Activated naive CD4-positive, alpha-beta T cell treated with anti-CD3 and anti-CD28 coated beads, Interleukin-2, amount 10 ng/mL, durations not matched to agents 7 days and 5 days (primary cell): ENCODE data around the gene TSPAN15.
"Not testable (repeated sequence)": the region's sequence is repeated elsewhere in the genome, so short reads cannot be mapped to it uniquely, and the experiment has no call there.

Experiments
- CTCF ChIA-PET: fragments of 350-600 bp; sonication (Branson Sonifier 250); formaldehyde crosslinking; loops from one replicate; lab custom pipeline; 2021; ENCODE audit warnings: antibody characterized with exemption; lab: Charles Lee
- DNase-seq: peaks from one replicate; pipeline ENCODE4 v3.0.0-alpha.2; 2020
- H3K27ac Mint-ChIP-seq: one replicate; pipeline ENCODE4 v1.8.0; 2021; ENCODE audit warnings: mild to moderate bottlenecking, moderate library complexity, mixed read lengths
- H3K27me3 Mint-ChIP-seq: one replicate; pipeline ENCODE4 v1.8.0; 2021; ENCODE audit warnings: mild to moderate bottlenecking, mixed read lengths
- H3K36me3 Mint-ChIP-seq: one replicate; pipeline ENCODE4 v1.8.0; 2021; ENCODE audit warnings: mixed read lengths
- H3K4me1 Mint-ChIP-seq: one replicate; pipeline ENCODE4 v1.8.0; 2021; ENCODE audit warnings: mixed read lengths
- H3K4me3 Mint-ChIP-seq: one replicate; pipeline ENCODE4 v1.8.0; 2021; ENCODE audit warnings: mild to moderate bottlenecking, moderate library complexity, mixed read lengths
- H3K9me3 Mint-ChIP-seq: one replicate; pipeline ENCODE4 v1.8.0; 2021; ENCODE audit warnings: mixed read lengths

TSPAN15 gene

DNA sequence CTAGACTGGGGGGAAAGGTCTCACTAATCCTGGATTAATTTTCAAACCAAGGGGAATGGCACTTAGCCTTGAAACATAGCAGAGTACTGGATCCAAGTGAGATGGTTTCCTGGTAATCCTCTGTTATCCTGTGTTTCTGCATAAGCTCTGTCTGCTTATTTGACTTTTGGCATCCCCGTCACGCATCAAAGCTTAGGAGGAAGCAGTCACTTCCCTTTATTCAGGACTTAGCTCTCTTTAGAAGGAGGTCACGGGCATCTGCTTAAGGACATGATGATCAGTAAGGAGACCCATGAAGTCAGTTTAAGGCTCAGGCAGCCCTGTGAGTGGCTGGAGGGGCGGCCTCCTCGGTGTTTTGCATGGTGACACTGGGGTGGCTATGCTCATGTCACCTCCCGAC lies 30.0 kb downstream of the TSPAN15 start:
- Mint-ChIP-seq H3K4me1 (no peaks in the 10 kb centered on the region), H3K9me3 (no peaks in the 10 kb centered on the region), H3K4me3 (no peak overlapping the region), H3K36me3 (no peaks in the 10 kb centered on the region), H3K27me3 (peaks cover 11% of the 10 kb centered on the region), H3K27ac (no peak overlapping the region)
- DNase-seq = no peak
- CTCF ChIA-PET = no interaction called here

DNA sequence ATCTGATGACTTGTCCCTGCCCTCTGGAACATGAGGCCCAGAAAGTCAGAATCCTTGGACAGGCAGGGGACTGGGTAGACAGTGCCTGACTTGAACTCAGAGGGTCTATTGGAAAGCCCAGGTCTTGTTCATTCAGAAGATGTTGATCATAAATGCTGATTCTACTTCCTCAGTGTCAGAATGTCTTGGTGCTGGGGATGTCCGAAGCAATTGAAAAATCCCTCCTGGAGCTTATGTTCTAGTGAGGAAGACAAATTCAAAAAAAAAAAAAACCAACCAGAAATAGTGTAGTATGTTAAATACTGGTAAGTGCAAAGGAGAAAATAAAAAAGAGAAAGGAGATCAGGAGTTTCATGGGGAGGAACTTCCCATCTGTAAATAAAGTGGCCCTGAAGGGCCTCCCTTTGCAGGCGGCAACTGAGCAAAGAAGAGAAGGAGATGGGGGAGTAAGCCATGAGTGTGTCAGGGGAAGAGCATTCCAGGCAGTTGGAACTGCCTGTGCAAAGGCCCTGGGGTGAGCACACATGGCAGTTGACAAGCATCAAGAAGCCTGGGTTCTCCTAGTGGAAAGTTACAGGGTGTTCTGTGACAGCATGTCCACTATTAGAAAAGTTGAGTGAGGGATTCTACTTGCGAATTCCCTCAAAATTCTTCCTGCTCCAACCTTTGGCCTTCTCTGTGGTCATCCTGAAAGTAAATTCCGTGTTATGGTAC lies 30.7 kb downstream of the TSPAN15 start:
- CTCF ChIA-PET = no interaction called here
- no peak overlapping the region for H3K27ac Mint-ChIP-seq
- no peaks in the 10 kb centered on the region for H3K9me3 Mint-ChIP-seq
- no peaks in the 10 kb centered on the region for H3K4me1 Mint-ChIP-seq
- no peak overlapping the region for H3K4me3 Mint-ChIP-seq
- H3K27me3 Mint-ChIP-seq = peaks cover 11% of the 10 kb centered on the region
- no peak for DNase-seq
- H3K36me3 Mint-ChIP-seq = no peaks in the 10 kb centered on the region

DNA sequence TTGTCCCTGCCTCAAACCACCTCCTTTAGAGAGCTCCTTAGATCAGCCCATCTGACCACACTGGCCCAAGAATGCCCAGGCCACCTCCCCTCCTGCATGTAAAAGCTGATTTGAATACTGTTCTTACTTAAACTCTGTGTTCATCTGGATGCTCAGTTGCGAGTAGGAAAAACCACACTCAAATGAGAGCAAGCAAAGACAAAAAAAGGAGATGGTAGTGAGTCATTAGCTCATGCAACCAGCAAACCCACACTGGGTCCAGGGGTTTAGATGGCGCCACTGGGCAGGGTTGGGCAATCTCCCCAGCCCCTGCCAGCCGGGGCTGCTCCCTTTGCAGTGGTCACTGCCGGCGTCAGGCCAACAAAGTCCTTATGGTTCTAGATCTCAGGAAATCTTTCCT lies 32.7 kb downstream of the TSPAN15 start:
- H3K4me3 Mint-ChIP-seq = no peak overlapping the region
- no peaks in the 10 kb centered on the region for H3K4me1 Mint-ChIP-seq
- H3K36me3 Mint-ChIP-seq = peaks cover 3% of the 10 kb centered on the region
- no peak for DNase-seq
- CTCF ChIA-PET = no interaction called here
- H3K27me3 Mint-ChIP-seq = peaks cover 11% of the 10 kb centered on the region
- H3K27ac Mint-ChIP-seq = no peak overlapping the region
- H3K9me3 Mint-ChIP-seq = peaks cover 10% of the 10 kb centered on the region

DNA sequence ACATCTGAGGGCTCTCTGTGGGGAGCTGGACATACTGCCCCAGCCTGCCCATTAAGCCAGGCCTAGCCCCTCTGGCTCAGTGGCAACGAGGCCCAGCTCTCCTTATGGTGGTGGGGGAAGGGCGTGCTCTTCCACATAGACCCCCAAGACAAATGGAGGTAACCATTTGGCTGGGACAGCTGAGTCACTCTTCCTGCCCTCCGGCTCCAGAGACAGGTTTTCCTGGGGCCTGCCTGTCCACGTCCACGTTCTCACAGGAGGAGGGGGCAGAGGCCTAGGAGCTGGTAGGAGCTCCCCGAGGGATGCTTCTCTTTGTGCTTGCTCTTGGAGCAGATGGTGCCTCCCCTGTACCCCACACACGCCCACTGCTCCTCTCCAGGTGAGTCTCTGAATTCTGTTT lies 33.5 kb downstream of the TSPAN15 start:
- DNase-seq = no peak
- peaks cover 3% of the 10 kb centered on the region for H3K36me3 Mint-ChIP-seq
- peaks cover 11% of the 10 kb centered on the region for H3K27me3 Mint-ChIP-seq
- H3K9me3 Mint-ChIP-seq = peaks cover 12% of the 10 kb centered on the region
- H3K4me1 Mint-ChIP-seq = no peaks in the 10 kb centered on the region
- CTCF ChIA-PET = no interaction called here
- H3K27ac Mint-ChIP-seq = no peak overlapping the region
- no peak overlapping the region for H3K4me3 Mint-ChIP-seq

DNA sequence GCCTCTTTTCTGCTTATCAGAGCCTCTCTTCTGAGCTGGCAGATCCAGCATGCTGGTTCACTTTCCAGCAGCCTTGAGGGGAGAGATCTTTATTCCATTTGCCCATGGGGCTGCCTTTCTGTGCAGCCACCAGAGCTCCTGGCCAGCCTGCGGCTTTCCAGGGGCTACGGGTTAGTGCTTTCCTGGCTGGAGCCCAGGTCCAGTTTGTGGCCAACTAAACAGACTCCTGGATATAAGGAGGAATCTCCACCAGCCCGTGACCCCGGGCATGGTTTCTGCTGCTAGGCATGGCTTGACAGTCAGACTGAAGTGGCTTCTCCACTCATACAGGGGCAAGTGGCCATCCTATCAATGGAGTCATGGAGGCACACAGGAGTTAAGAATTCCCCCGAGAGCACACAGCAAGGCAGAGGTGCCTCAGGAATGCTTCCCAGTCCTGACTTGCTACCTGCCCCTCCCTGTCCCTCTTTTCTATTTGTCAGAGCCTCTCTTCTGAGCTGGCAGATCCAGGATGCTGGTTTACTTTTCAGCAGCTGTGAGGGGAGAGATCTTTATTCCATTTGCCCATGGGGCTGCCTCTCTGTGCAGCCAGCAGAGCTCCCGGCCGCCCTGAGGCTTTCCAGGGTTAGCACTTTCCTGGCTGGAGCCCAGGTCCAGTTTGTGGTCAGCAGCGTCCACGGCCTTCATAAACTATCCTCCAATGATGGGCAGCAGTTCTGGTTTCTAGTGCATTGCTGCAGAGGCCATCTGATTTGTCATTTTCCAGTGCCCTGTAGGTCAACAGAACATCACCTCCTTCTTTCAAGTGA lies 35.9 kb downstream of the TSPAN15 start:
- CTCF ChIA-PET = no interaction called here
- Mint-ChIP-seq H3K4me3 (no peak overlapping the region), H3K9me3 (peaks cover 12% of the 10 kb centered on the region)

DNA sequence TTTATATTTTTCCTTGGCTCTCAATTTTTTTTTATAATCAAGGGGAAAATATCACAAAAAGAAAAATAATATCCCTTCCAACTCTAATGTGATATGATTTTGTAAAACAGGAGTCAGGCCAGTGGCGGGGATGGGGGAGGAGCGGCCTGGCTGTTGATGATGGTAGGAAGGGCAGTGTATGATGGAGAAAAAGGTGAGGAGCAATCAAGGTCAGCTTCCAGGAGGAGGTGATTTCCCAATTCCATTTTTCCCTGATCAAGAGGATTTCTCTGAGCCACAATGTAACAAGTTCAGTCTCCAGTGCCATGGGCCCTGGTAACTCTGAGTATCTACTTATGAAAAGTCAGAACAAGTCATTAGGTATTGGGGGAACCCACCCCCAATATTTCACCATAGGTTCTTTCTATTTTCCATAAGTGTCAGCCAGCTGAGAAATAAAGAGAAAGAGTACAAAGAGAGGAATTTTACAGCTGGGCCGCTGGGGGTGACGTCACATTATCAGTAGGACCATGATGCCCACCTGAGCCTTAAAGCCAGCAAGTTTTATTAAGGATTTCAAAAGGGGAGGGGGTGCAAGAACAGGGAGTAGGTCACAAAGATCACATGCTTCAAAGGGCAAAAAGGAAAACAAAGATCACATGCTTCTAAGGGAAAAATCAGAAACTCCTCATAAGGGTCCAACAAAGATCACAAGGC lies 37.0 kb downstream of the TSPAN15 start:
- H3K4me3 Mint-ChIP-seq, H3K27ac Mint-ChIP-seq, H3K4me1 Mint-ChIP-seq, H3K36me3 Mint-ChIP-seq, CTCF ChIA-PET, H3K27me3 Mint-ChIP-seq, DNase-seq: not testable (repeated sequence)
- peaks cover 12% of the 10 kb centered on the region for H3K9me3 Mint-ChIP-seq

More for the DNA sequence above, 35.9 kb downstream of the TSPAN15 start:
- DNase-seq = no peak
- H3K36me3 Mint-ChIP-seq = peaks cover 5% of the 10 kb centered on the region
- no peak overlapping the region for H3K27ac Mint-ChIP-seq
- H3K4me1 Mint-ChIP-seq = peaks cover under 1% of the 10 kb centered on the region
- no peaks in the 10 kb centered on the region for H3K27me3 Mint-ChIP-seq

DNA sequence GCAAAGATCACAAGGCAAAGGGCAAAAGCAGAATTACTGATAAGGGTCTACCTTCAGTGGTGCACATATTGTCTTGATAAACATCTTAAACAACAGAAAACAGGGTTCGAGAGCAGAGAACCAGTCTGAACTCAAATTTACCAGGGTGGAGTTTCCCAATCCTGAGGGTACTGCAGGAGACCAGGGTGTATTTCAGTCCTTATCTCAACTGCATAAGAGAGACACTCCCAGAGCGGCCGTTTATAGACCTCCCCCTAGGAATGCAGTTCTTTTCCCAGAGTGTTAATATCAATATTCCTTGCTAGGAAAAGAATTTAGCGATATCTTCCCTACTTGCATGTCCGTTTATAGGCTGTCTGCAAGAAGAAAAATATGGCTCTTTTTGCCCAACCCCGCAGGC lies 37.6 kb downstream of the TSPAN15 start:
- CTCF ChIA-PET = interaction anchor here (1.3 kb wide), 1 partner anchor 26 kb away, joined by 3 read pairs; no protein-coding TSS in a partner anchor
- not testable (repeated sequence) for H3K36me3 Mint-ChIP-seq, DNase-seq, H3K27ac Mint-ChIP-seq, H3K4me3 Mint-ChIP-seq, H3K4me1 Mint-ChIP-seq, H3K27me3 Mint-ChIP-seq
- H3K9me3 Mint-ChIP-seq = peaks cover 12% of the 10 kb centered on the region

DNA sequence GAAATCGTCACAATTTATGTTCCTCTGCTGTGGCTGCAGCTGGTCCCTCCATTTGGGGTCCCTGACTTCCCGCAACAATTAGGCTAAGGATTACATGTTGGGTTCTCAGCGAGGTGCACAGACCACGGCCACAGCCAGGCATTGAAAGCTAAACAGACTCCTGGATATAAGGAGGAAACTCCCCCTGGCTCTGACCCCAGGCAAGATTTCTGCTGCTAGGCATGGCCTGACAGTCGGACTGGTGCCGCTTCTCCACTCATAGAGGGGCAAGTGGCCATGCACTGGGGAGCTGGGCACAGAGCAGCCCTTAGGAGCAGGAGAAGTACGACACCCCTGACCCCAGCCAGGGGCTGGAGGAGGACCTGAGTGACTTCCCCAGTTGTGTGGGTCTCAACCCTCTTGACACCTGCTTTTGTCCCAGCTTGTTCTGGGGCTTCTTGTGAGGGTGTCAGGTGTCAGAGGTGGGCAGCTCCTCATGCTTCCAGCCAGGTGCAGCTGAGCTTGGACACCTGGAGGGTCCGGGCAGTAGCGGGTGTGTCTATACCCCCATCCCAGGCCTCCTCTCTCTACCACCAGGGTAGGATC lies 38.3 kb downstream of the TSPAN15 start:
- H3K27ac Mint-ChIP-seq = no peak overlapping the region
- DNase-seq = no peak
- no peaks in the 10 kb centered on the region for H3K27me3 Mint-ChIP-seq
- peaks cover 12% of the 10 kb centered on the region for H3K9me3 Mint-ChIP-seq
- CTCF ChIA-PET = interaction anchor here (1.3 kb wide), 1 partner anchor 26 kb away, joined by 3 read pairs; no protein-coding TSS in a partner anchor
- H3K4me1 Mint-ChIP-seq = peaks cover 3% of the 10 kb centered on the region
- H3K36me3 Mint-ChIP-seq = peaks cover 5% of the 10 kb centered on the region
- H3K4me3 Mint-ChIP-seq = no peak overlapping the region

DNA sequence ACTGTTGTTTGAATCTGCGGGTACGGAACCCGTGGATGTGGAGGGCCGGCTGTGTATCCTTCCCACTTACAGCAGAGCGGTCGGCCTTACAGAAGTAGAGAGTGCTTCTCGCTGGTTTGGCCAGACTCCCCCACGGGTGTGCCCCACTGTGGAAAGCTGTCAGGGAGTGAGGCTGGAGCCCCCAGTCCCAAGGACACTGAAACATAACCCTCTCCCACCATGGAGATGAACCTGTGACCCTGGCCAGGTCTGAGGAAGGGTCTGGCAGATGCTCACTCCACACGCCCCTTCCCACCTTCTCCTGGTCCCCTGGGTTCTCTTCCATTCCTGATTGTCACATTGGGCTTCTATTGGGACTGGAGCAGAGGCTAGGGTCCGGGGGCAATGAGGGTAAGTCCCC lies 39.6 kb downstream of the TSPAN15 start:
- CTCF ChIA-PET = interaction anchor here (1.2 kb wide), 1 partner anchor 83 kb away, joined by 3 read pairs; no protein-coding TSS in a partner anchor
- Mint-ChIP-seq H3K4me1 (peaks cover 3% of the 10 kb centered on the region), H3K9me3 (peaks cover 12% of the 10 kb centered on the region), H3K36me3 (peaks cover 5% of the 10 kb centered on the region), H3K27ac (no peak overlapping the region), H3K27me3 (no peaks in the 10 kb centered on the region), H3K4me3 (no peak overlapping the region)
- no peak for DNase-seq

DNA sequence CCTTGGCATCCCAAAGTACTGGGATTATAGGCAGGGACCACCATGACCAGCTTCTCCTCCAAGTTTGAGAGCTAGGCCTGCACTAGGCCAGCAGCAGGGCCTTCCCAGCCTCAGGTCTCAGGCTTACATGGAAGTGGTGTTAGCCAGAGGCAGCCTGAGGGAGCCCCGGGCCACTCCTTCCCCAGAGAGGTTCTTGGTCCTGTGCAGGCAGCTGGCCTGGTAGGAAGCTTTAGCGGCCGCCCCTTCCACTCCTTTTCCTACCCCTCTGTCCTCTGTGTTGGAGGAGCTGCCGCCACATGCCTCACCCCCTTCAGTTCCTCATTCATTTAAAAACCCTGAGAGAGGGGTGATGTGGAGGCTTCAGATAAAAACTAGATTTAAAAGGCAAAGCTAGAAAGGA lies 40.3 kb downstream of the TSPAN15 start:
- H3K9me3 Mint-ChIP-seq = peaks cover 12% of the 10 kb centered on the region
- no peak overlapping the region for H3K27ac Mint-ChIP-seq
- H3K27me3 Mint-ChIP-seq = no peaks in the 10 kb centered on the region
- DNase-seq = no peak
- no peak overlapping the region for H3K4me3 Mint-ChIP-seq
- H3K36me3 Mint-ChIP-seq = peaks cover 5% of the 10 kb centered on the region
- peaks cover 3% of the 10 kb centered on the region for H3K4me1 Mint-ChIP-seq
- CTCF ChIA-PET = interaction anchor here (1.2 kb wide), 1 partner anchor 83 kb away, joined by 3 read pairs; no protein-coding TSS in a partner anchor

DNA sequence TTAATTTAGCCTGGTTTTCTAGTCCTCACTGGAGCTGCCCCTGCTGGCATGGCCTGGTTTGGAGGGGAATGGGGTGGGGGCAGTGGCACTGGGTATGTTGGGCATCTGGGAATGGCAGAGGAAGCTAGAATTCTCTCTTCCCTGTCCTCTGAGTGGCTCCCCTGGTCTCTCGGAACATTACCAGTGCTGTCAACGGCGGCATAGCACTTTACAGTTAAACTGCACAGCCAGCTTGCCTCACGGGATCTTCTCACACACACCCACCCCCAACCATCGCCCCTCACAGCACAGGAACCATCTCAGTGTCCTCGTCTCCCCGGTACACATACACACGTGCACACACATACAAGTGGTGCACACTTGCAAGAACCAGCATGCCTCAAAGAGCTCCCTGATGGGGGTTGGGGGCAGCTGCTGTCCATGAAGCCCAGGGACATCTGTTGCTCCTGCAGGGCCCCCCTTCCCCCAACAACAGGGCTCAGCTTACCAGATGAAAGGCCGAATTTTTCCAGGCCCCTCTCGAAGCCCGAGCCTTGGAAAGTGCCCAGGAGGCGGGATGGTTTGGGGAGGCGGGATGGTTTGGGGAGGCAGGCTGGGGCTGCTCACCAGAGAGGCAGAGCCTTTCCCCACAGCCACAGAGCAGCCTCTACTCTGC lies 41.0 kb downstream of the TSPAN15 start:
- DNase-seq = no peak
- no peaks in the 10 kb centered on the region for H3K27me3 Mint-ChIP-seq
- H3K27ac Mint-ChIP-seq = no peak overlapping the region
- H3K9me3 Mint-ChIP-seq = peaks cover 12% of the 10 kb centered on the region
- peaks cover 5% of the 10 kb centered on the region for H3K36me3 Mint-ChIP-seq
- no peak overlapping the region for H3K4me3 Mint-ChIP-seq
- CTCF ChIA-PET = interaction anchor here (1.2 kb wide), 1 partner anchor 84 kb away, joined by 3 read pairs; no protein-coding TSS in a partner anchor
- H3K4me1 Mint-ChIP-seq = peaks cover 3% of the 10 kb centered on the region

DNA sequence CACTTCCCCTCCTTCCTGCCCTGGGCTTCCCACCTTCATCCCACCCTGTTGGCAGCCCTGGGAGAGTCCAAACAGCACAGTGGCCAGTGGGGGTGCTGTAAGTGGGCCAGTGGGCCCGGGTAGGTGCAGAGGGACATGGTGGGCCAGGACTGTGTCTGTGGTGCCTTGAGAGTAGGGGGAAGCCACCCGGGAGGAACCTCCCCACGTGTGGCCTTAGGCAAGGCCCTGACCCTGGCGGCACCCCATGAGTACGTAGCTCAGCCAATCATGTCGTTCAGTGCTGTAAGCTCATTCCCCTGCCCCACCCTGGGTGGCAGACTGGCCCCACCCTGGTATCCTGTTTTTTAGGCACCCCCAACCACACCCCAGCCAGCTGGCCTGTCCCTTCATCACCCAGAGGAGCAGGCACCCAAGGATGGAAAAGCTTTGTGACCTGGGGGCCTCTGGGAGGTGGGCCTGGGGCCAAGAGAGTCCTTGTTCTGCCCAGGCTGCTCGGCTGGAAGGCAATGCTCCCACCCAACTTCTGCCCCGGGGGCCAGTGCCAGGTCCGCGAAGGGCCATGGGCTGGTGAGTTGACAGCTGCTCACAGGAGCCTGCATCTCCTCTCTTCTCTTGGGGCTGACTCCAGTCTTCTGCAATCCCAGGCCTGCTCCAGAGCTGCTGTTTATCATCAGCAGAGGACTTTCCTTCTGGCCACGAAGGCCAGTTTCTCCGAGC lies 41.6 kb downstream of the TSPAN15 start:
- Mint-ChIP-seq H3K27me3 (no peaks in the 10 kb centered on the region), H3K36me3 (peaks cover 5% of the 10 kb centered on the region), H3K4me1 (peaks cover 6% of the 10 kb centered on the region), H3K9me3 (peaks cover 10% of the 10 kb centered on the region), H3K27ac (no peak overlapping the region), H3K4me3 (no peak overlapping the region)
- CTCF ChIA-PET = no interaction called here
- DNase-seq = no peak
